GM12801 (cell line): ENCODE measurements around the gene H2BK1.

Experiments used
- TF ChIP-seq, protein P1 (sequence below): IDR thresholded peaks from one replicate; pipeline ENCODE4 v1.5.1; 2011; ENCODE audit warnings: control low read depth; ENCODE audit not compliant: insufficient read length; ENCODE audit errors: extremely low read depth

The H2BK1 gene

DNA sequence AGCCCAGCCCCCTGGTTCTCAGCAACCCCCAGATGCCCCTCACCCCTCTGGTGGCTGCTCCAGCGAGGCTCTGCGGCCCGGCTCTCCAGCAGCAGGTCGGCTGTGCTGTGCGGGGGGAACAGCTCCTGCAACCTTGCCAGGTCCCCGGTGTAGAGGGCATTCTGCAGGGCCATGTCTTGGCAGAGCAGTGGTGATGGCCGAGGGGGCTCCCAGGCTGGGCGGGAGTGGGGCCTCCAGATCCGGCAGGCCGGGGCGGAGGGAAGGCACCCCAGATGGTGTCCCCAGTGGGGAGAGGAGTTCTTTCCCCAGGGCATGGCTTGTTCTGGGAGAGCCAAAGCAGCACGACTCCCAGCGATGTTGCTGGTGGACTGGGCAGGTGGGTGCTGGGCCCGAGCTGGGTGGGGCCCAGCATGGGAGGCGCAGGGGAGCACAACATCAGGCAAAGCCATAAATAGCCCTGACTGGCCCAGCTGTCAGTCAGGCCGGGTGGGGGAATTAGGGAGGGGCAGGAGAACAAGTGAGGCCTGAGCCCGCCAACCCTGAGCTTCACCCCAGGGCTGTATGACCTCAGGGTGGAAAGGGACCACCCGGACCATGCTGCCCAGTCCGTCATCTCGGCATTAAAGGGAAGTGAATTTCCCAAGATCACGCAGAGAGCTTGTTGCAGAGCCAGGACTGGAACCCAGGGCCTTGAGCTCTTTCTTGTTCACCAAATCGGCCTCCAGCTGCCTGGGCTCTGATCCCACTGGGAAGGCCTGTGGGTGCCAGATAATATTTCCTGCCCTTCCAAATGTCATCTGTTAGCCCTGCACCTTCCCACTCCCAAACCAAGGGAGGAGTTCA is 22.7 kb downstream of the H2BK1 start:
- TF ChIP-seq, protein P1, sequence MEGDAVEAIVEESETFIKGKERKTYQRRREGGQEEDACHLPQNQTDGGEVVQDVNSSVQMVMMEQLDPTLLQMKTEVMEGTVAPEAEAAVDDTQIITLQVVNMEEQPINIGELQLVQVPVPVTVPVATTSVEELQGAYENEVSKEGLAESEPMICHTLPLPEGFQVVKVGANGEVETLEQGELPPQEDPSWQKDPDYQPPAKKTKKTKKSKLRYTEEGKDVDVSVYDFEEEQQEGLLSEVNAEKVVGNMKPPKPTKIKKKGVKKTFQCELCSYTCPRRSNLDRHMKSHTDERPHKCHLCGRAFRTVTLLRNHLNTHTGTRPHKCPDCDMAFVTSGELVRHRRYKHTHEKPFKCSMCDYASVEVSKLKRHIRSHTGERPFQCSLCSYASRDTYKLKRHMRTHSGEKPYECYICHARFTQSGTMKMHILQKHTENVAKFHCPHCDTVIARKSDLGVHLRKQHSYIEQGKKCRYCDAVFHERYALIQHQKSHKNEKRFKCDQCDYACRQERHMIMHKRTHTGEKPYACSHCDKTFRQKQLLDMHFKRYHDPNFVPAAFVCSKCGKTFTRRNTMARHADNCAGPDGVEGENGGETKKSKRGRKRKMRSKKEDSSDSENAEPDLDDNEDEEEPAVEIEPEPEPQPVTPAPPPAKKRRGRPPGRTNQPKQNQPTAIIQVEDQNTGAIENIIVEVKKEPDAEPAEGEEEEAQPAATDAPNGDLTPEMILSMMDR = no peak

DNA sequence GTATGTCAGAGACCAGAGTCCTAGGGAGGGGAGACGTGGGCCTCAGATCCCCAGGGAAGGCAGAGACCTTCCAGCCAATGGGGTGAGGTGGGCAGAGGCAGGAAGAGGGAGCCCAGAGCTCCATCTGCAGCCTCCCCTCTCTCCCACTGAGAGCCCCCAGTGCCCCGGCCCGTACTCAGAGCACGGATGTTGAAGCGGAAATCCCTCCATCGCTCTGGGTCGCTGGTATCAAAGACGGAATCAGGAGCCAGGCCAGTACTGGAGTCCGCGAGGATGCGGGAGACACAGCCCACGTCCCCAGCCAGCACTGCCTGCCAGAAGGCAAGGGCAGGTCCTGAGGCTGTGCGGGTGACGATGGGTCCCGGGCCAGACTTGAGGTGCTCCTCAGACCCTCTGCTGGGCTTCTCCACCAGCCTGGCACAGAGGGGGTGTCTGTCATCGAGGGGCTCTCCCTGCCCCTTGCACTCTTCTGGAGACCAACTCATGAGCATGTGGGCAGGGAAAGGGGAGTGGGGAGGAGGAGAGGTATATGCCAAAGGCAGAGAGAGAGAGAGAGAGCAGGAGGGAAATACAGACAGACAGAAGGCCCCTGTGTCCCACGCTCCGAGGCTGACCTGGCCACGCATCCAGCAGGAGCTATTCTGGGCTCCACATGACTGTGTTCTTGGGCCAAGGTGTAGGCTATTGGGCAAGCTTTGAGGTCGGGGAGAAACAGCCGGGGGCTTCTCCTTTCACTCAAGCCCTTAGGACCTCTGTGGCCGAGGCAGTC is 23.5 kb downstream of the H2BK1 start, which contains the start of gene ASB10:
ASB10 (minus strand) TSS at position 611 of the 769 bp plus-strand sequence; CDS start at position 491, 120 bp downstream.
- TF ChIP-seq, protein P1 = no peak

DNA sequence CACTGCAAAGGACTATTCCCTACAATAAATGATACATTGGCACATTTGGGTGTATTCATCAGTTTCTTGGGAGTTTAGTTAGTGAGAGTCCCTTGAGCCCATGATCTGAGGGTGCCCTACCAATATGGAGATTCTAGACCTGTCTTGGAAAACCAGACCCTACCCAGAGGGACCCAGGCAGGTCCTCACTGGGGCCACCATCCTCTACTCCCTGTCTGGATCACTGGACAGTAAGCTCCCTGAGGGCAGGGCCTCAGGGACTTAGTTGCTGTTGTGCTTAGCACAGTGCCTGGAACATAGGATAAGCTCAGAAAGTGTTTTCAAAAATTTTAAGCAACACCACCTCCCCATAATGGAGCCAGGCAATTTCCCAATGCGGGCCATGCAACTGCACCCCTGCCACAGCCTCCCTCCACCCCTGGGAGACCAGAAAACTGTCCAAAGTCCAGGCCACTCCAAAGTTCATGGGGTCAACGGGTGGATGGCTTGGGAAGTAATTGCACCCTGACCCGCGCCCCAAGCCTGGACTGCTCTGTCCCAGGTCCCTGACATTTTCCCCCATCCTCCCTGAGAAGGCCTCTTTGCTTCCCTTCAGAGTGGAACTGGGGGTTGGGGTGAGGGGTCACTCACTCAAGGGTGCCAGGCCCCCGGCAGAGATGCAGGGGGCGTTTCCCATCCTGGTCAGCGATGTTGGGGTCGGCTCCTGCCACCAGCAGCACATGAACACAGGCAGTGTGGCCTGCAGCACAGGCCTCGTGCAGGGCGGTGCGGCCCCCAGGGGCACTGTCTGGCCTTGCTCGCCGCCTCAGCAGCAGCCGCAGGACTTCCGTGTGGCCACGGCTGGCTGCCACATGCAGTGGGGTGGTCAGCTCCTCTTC is 24.3 kb downstream of the H2BK1 start:
- TF ChIP-seq, protein P1 = no peak

DNA sequence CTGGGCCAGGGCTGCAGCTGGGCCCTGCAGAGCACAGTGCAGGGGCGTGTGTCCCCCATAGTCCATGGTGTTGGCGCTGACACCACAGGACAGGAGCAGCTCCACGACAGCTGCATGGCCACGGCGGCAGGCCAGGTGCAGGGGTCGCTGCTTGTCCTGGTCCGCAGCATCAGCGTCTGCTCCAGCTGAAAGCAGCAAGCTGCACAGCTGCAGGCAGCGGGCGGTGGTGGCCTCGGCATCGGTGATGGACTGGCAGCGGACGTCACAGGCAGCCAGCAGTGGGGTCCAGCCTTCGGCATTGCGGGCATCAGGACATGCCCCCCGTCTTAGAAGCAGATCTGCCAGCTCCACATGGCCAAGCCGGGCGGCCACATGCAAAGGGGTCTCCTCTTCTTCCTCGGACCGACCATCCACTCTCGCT is 29.3 kb downstream of the H2BK1 start:
- TF ChIP-seq, protein P1 = no peak

DNA sequence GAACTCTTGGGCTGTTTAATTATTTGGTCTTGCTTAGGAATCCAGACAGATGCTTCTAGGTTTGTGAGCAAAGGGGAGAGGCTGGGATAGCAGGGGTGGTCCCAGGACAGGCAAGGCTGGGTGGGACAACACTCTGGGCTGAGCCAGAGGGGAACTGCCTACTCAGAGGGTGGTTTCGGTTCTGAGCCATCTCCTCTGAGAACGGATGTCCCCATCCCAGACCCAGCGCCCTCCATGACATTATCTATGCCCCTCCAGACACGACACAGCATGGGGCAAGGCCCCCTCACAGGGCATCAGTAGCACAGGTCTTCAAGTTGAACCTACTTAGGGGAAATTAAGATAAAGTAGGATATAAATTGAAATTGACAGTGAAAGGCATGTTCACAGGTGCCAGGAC is 30.3 kb downstream of the H2BK1 start:
- TF ChIP-seq, protein P1 = no peak

DNA sequence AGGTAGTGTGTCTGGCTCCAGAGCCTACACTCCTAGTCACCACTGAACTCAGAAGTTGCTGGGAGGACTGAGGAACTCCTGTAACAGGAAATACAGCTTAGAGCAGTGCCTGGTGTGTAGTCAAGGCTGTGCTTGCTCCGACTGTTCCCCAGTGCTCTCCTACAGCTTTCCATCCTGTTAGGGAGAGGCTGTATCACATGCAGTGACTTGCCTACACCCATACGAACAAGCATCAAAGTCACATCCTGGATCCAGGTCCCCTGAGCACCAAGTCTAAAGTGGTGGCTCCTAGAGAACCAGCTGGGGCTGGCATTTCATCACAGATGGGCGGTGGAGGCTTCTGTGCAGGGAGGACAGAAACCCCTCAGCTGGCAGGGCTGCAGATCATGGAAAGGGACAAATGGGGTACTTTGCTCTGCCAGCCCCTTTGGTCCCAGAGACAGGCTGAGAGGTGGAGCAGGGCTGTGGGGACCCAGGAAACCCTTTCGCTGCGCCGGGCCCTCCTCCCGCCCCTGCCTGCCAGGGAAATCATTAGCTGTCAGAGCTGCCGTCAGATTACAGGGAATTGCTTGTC is 30.9 kb downstream of the H2BK1 start:
- TF ChIP-seq, protein P1 = no peak

DNA sequence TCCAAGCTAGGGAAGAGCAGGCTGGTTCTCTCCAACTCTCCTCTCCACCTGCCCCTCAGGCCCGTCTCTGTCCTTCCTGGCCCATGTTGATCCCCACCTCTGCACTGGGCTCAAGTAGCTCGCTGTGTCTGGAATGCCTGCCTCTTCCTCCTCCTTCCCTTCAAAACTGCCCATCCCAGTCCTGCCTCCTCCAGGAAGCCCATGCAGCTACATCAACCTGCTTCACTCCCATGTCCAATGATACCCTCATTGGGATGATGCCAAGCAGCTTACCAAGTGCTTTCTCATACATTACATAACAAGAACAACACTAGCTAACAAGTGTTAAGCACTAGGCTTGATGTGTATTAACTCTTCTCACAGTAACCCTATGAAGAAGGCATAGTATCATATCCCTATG is 31.5 kb downstream of the H2BK1 start:
- TF ChIP-seq, protein P1 = no peak
